ENCODE results near the gene FGF18.

FGF18 gene

GRCh38 chr5:171453056-171453725 is 33.7 kb downstream of the FGF18 start:
- no peaks in the 10 kb centered on the region for H3K9me2 ChIP-seq (ENCODE audit: low read depth, low read length)
- no peaks in the 10 kb centered on the region for H3K79me2 ChIP-seq (ENCODE audit: insufficient read depth, low read length)
- H3F3A ChIP-seq (ENCODE audit: insufficient read depth, low read length), result no peaks in the 10 kb centered on the region
- H3K9me3 ChIP-seq (ENCODE audit: low read length), result no peaks in the 10 kb centered on the region
- H3K27me3 ChIP-seq (ENCODE audit: insufficient read depth, low read length), result no peaks in the 10 kb centered on the region; the same call in 1 of the 2 replicates
- TF ChIP-seq EZH2 (IDR thresholded peaks at IDR 0.05; ENCODE audit: borderline replicate concordance, low read length) (no peak), CTCF (IDR thresholded peaks at IDR 0.05; ENCODE audit: low read length) (no peak)
- no peaks in the 10 kb centered on the region for H3K4me1 ChIP-seq (ENCODE audit: insufficient read depth, low read length, severe bottlenecking)
- H3K36me3 ChIP-seq (ENCODE audit: insufficient read depth, low read length), result no peaks in the 10 kb centered on the region
- H3K4me3 ChIP-seq (ENCODE audit: low read depth, low read length, poor library complexity, severe bottlenecking), result no peak overlapping the region
- no peaks in the 10 kb centered on the region for H4K20me1 ChIP-seq (ENCODE audit: insufficient read depth, low read length)
- H2AFZ ChIP-seq (ENCODE audit: low read length), result no peak overlapping the region
- H3K27ac ChIP-seq (ENCODE audit: low read depth, low read length, poor library complexity, severe bottlenecking), result no peak overlapping the region
- H3K4me2 ChIP-seq (ENCODE audit: low read length), result no peak overlapping the region
- H3K9ac ChIP-seq (ENCODE audit: low read length), result no peak overlapping the region

- Histone ChIP-seq H3F3A (ENCODE audit: insufficient read depth, low read length) (no peaks in the 10 kb centered on the region), H3K36me3 (ENCODE audit: insufficient read depth, low read length) (no peaks in the 10 kb centered on the region), H3K9me2 (ENCODE audit: low read depth, low read length) (no peaks in the 10 kb centered on the region), H3K79me2 (ENCODE audit: insufficient read depth, low read length) (no peaks in the 10 kb centered on the region), H3K4me2 (ENCODE audit: low read length) (no peak overlapping the region), H2AFZ (ENCODE audit: low read length) (no peak overlapping the region), H3K27ac (ENCODE audit: low read depth, low read length, poor library complexity, severe bottlenecking) (no peak overlapping the region), H3K4me3 (ENCODE audit: low read depth, low read length, poor library complexity, severe bottlenecking) (no peak overlapping the region), H3K9ac (ENCODE audit: low read length) (no peak overlapping the region), H3K4me1 (ENCODE audit: insufficient read depth, low read length, severe bottlenecking) (no peaks in the 10 kb centered on the region), H3K27me3 (ENCODE audit: insufficient read depth, low read length) (no peaks in the 10 kb centered on the region; the same call in 1 of the 2 replicates), H3K9me3 (ENCODE audit: low read length) (no peaks in the 10 kb centered on the region), H4K20me1 (ENCODE audit: insufficient read depth, low read length) (no peaks in the 10 kb centered on the region)
- no peak for TF ChIP-seq CTCF (IDR thresholded peaks at IDR 0.05; ENCODE audit: low read length)
- TF ChIP-seq EZH2 (IDR thresholded peaks at IDR 0.05; ENCODE audit: borderline replicate concordance, low read length), result no peak
Measured at GRCh38 chr5:171453988-171454387, 34.5 kb downstream of the FGF18 start.

GRCh38 chr5:171454549-171454948 is 35.1 kb downstream of the FGF18 start:
- Histone ChIP-seq H3F3A (ENCODE audit: insufficient read depth, low read length) (no peaks in the 10 kb centered on the region), H3K79me2 (ENCODE audit: insufficient read depth, low read length) (no peaks in the 10 kb centered on the region), H2AFZ (ENCODE audit: low read length) (no peak overlapping the region), H3K4me3 (ENCODE audit: low read depth, low read length, poor library complexity, severe bottlenecking) (no peak overlapping the region), H3K27ac (ENCODE audit: low read depth, low read length, poor library complexity, severe bottlenecking) (no peak overlapping the region), H3K4me2 (ENCODE audit: low read length) (no peak overlapping the region), H3K27me3 (ENCODE audit: insufficient read depth, low read length) (no peaks in the 10 kb centered on the region; the same call in 1 of the 2 replicates), H4K20me1 (ENCODE audit: insufficient read depth, low read length) (no peaks in the 10 kb centered on the region), H3K36me3 (ENCODE audit: insufficient read depth, low read length) (no peaks in the 10 kb centered on the region), H3K9me2 (ENCODE audit: low read depth, low read length) (no peaks in the 10 kb centered on the region), H3K9ac (ENCODE audit: low read length) (no peak overlapping the region), H3K9me3 (ENCODE audit: low read length) (no peaks in the 10 kb centered on the region), H3K4me1 (ENCODE audit: insufficient read depth, low read length, severe bottlenecking) (no peaks in the 10 kb centered on the region)
- TF ChIP-seq CTCF (IDR thresholded peaks at IDR 0.05; ENCODE audit: low read length), result no peak

Measured in OCI-LY1 (cell line).